NCI-H2029 (cell line): ENCODE results near the gene CGB5.

ENCODE experiments used
- DNase-seq: peaks from one replicate; lab custom pipeline; 2025; lab: John Stamatoyannopoulos, UW

The CGB5 gene

GRCh38 chr19:49057636-49058234 is 14.1 kb downstream of the CGB5 start, which contains the start of gene CGB7:
CGB7 (minus strand) TSS chr19:49057749; CDS start chr19:49055375, 2,374 bp downstream.
- peak; percentile 25 for DNase-seq

DNA sequence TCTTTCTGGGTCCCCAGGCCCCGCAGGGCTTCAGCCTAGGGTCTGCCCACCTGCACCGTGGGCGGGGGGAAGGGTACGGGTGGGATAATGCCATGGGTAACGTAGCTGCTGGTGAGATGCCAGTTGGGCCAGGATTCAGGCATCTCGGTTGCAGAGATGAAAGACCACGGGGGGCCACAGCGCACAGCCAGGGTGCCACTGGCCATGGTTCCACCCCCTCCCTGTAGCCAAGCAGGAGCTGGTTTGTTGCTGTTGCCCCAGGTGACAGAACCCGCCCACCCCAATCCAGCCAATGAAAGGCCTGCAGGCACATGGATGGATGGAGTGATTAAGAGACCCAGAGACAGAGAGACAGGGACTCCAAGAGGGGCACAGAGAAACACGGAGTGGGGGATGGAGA is 14.9 kb downstream of the CGB5 start:
- DNase-seq = no peak

- no peak for DNase-seq
Observed at GRCh38 chr19:49059053-49059452, 15.4 kb downstream of the CGB5 start.

DNA sequence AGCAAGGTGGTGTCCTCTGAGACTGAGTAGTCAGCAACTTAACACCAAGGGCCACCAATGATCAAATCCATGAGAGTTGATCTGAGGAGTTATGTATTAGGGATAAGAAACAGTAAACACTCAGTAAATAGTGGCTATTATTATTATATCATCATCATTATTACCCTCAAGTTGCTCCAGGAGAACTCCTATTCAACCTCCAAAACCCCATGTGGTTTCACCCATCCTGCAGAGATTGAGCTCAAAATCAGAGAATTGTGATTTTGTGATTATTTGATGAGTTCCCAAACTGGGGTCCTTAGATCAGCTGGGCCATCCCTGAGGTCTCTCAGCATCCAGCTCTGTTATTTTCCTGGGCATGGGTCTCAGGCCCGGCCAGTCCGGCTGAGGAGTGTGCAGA is 17.4 kb downstream of the CGB5 start:
- no peak for DNase-seq

DNA sequence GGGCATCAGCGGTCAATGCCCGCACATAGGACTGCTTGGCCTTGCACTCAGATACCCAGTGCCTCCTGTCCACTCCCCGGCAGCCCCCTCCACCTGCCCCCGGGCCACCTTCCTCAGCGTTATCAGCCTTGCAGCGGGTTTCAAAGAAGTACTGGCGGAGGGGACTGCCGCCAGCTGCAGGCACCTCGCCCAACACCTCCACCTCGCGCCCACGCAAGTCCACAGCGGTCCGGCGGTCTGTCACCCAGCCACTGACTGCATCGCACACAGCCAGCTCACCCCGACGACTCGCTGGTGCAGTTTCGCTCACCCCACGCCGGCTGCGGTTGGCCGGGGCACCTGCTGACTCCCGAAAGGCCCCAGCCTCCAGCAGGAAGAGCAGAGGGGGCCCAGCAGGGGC is 17.8 kb downstream of the CGB5 start:
- DNase-seq = no peak

- no peak for DNase-seq
Observed at GRCh38 chr19:49064029-49064629, 20.5 kb downstream of the CGB5 start.

DNA sequence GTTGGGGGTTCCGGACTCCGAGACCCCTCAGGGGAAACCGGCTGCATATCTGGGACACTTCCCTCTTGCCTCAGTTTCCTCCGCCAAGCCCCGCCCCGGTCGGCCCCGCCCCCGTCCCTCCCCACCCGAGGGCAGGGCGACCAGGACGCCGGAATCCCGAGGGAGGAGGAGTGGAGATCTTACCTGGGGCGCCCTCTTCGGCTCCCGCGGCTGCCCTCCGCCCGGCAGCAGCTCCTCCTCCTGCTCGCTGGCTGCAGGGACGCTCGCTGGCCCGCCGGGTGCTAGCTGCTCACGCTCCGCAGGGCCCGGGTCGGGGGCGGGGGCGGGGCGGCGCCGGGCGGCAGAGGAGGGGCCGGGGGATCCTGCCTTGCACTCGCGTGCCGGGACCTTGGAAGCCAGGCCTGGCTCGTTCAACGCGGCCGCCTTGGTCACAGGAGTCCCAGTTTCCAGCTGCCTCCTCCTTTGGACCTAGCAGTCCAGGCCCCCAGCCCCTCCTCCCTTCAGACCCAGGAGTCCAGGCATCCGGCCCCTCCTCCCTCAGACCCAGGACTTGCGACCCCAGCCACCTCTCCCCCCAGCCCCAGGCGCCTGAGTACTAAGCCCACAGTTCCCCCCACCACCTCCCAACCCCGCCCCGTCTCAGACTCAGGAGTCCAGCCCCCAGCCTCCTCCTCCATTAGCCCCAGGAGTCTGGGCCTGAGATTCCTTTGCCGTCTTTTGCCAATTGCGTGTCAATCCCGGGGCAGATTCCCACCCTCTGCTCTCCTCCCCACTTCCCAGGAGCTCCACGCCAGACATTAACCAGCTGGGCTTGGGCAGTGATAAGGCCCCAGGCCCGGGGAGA is 21.3 kb downstream of the CGB5 start, which contains the start of gene NTF4:
TSS of gene NTF4 (minus strand) at position 51 of the 844 bp plus-strand sequence. CDS start 2,821 bp downstream, outside the sequence.
- no peak for DNase-seq

- DNase-seq = no peak
Observed at GRCh38 chr19:49065905-49066512, 22.4 kb downstream of the CGB5 start.

GRCh38 chr19:49067554-49067953 is 23.9 kb downstream of the CGB5 start:
- DNase-seq = no peak

DNA sequence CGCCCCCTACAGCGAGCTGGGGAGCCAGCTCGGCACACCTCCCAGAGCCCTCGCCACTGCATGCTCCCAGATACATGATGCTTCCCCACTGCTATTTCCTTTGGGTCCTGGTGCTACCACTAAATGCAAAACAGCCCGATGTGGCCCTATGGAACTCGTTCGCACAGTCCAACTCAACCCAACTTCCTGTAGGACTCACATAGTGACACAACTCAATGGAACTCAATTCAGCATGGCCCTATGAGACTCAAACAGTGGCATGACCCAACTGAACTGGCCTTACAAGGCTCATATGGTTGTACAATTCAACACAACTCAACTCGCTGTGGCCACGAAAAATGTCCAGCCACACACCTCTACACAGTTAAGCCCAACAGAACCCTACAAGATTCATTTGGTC is 25.4 kb downstream of the CGB5 start:
- DNase-seq = no peak

GRCh38 chr19:49070416-49070815 is 26.8 kb downstream of the CGB5 start:
- no peak for DNase-seq

DNA sequence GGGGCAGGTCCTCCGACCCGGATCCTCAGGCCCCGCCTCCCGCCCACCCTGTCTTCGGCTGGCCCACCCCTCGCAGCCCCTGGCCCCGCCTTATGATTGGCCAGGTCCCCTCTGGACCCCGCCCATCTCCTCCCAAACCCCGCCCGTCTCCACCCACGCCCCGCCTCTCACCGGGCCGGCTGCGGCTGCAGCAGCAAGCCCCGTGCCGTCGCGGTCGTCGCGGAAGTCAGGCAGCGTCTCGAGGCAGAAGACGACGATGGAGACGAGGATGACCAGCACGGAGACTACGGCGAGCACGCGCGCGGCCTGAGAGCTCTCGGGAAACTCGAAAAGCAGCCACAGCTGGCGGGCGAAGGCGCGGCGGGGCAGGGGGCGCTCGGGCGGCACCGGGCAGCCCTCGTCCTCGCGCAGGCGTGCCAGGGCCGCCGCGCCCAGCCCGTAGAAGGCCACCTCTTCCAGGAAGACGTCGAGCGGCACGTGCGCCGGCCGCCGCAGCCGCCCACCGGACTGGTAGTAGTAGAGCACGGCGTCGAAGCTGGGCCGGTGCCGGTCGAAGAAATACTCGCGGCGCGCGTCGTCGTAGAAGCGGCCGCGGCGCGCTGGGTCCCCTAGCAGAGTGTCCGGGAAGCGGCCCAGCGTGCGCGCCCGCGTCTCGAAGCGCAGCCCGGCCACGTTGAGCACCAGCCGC is 28.4 kb downstream of the CGB5 start:
- no peak for DNase-seq

DNA sequence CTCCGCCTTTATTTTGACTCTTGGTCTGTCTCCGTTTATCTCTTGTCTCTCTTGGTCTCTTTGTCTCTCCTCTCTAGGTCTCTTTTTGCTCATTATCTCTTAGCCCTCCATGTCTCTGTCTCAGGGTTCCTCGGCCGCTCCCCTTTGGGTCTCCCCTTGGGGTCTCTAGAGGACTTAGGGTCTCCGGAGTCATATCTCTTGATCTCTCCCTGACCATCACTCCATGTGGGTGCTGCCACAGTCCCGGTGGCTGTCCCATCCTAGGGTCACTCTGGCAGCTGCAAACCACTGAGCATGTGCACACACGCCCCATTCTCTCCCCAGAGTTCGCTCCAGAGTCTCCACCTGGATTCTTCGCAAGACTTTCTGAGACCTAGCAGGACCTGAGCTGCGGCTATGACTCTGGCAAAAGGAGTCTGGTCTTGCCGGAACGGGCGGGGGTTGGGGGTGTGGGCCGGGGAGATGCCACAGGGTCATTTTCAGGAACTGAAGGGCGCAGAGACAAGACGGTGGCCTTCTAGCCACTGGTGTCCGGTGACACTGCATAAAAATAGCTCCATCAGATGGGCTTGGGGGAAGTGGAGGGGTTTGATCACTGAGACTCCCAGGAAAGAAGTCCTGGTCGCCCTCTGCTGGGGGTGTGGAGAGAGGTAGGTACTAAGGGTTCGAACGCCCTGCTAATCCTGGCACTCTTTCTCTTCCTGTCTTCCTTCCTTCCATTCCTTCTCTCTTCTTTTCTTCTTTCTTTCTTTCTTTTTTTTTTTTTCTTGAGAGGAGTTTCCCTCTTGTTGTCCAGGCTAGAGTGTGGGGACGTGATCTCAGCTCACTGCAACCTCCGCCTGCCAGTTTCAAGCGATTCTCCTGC is 30.1 kb downstream of the CGB5 start:
- no peak for DNase-seq

GRCh38 chr19:49074869-49075268 is 31.2 kb downstream of the CGB5 start:
- peak; percentile 61 for DNase-seq

GRCh38 chr19:49080392-49080791 is 36.7 kb downstream of the CGB5 start:
- DNase-seq = no peak

DNA sequence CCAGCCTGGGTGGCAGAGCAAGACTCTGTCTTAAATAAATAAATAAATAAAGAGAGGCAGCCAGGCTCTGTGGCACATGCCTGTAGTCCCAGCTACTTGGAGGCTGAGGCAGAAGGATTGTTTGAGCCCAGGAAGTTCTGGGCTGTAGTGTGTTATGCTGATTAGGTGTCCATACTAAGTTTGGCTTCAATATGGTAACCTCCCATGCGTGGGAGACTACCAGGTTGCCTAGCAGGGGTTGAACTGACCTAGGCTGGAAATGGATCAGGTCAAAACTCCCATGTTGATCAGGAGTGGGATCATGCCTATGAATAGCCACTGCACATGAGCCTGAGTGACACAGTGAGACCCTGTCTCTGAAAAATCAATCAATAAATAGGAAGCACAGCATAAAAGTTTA is 37.6 kb downstream of the CGB5 start:
- DNase-seq = no peak

- no peak for DNase-seq
Observed at GRCh38 chr19:49084206-49085019, 40.8 kb downstream of the CGB5 start.

DNA sequence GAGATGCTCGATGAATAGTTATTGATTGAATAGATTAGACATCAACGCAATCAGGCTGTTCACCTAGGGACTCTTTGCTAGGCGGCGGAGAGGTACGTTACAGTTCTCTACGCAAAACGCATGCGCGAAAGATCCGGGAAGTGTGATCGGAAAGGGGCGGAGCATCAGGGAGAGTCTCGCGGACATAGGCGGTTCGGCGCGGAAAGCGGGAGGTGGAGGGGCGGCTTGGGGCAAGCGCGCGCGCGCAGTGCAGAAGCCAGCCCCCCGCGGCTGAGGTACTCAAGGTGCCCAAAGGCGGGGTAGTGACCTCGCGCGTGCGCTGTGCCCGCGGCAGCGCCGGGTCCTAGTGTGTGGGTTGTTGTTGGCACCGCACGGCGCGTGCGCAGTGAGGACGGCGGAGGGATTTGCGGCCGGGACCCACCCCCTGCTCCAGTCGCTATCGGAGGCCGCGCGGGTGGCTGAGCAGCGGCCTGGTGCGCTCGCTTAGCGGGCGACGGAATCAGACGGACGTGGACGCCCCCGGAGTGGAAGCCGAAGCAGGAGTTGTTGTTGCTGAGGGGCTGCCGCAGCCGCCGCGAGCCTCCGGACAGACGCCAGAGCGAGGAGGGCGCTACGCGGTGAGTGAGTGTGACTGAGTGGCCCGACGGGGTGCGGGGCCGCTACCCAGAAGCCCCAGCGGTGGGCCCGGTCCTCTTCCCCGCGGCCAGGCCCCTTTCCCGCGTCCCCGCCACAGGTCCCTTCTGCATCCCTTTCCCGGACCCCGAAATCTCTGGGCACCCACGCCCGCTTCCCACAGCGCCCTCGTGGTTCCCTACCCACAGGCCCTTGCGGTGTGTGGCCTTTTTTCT is 41.6 kb downstream of the CGB5 start, which contains the start of gene SNRNP70:
TSS of gene SNRNP70 (plus strand) at position 432 of the 848 bp plus-strand sequence. CDS start 964 bp downstream, outside the sequence.
- peak; percentile 99 for DNase-seq

- DNase-seq = no peak
Observed at GRCh38 chr19:49085868-49086232, 42.2 kb downstream of the CGB5 start.
